GM12873 (cell line): ENCODE data around the gene ZNF839.

Source experiments
- CTCF ChIP-seq: IDR thresholded peaks from 2 replicates; pipeline ENCODE4 v1.5.1; 2012; ENCODE audit warnings: low read depth, mild to moderate bottlenecking, moderate library complexity, low read length, control low read depth; ENCODE audit not compliant: insufficient read depth; ENCODE audit errors: missing control alignments

The ZNF839 gene

GRCh38 chr14:102375119-102375518 lies 55.6 kb downstream of the ZNF839 start:
- TF ChIP-seq CTCF: no peak

- no peak for TF ChIP-seq CTCF
Measured at GRCh38 chr14:102377696-102378095, 58.1 kb downstream of the ZNF839 start.

- TF ChIP-seq CTCF: no peak
Measured at GRCh38 chr14:102378830-102379229, 59.3 kb downstream of the ZNF839 start.

- no peak for TF ChIP-seq CTCF
Measured at GRCh38 chr14:102387086-102387485, 67.5 kb downstream of the ZNF839 start.

GRCh38 chr14:102389246-102389645 lies 69.7 kb downstream of the ZNF839 start:
- no peak for TF ChIP-seq CTCF

- no peak for TF ChIP-seq CTCF
Measured at GRCh38 chr14:102390064-102390855, 70.7 kb downstream of the ZNF839 start.
